ENCODE measurements around the gene PAM.

GRCh38 chr5:102789469-102789868, 34.4 kb downstream of the PAM start:
- TF ChIP-seq CTCF (conservative IDR thresholded peaks at IDR 0.05; ENCODE audit: low read depth, low read length): no peak
- TF ChIP-seq EZH2 (IDR thresholded peaks at IDR 0.05; ENCODE audit: borderline replicate concordance, low read depth, low read length, poor library complexity, severe bottlenecking): no peak

All from A673 (cell line).